GM12892 (cell line): Measurements from ENCODE around the gene LNP1.

Experiments used
- POLR2A ChIP-seq: IDR thresholded peaks from 2 replicates; pipeline ENCODE4 v1.6.1; 2011; ENCODE audit warnings: low read depth, low read length, control low read depth
- POLR2AphosphoS5 ChIP-seq: IDR thresholded peaks from 2 replicates; pipeline ENCODE4 v1.6.1; 2011; ENCODE audit warnings: low read depth, low read length, control low read depth
- TAF1 ChIP-seq: IDR thresholded peaks from 2 replicates; pipeline ENCODE4 v1.6.1; 2011; ENCODE audit warnings: low read depth, mild to moderate bottlenecking, control low read depth, low read length, borderline replicate concordance

GRCh38 chr3:100470951-100471350 lies 69.6 kb downstream of the LNP1 start:
- no peak for TF ChIP-seq POLR2AphosphoS5
- TF ChIP-seq POLR2A: no peak
- no peak for TF ChIP-seq TAF1
